IMR-90 (cell line): ENCODE data around the gene SRP14. TPM values are rescaled to one million over a fixed set of nuclear protein-coding genes. Genes with fewer than 3 reads are reported as not detected.

Source experiments
- ATAC-seq: fragments of 200-7000 bp; cut with Tn5 transposase; 2 replicates; pipeline ENCODE4 v1.9.1; 2020; ENCODE audit warnings: low read depth, mild to moderate bottlenecking, moderate library complexity
- BruUV-seq: library from RNA; stranded (reverse); fragments of 400-500 nt; replicated peaks from 2 replicates; lab custom pipeline; 2021; lab: Mats Ljungman, UMichigan
- CTCF ChIA-PET: fragments of 300-600 bp; formaldehyde crosslinking; extraction: SDS; loops from one replicate; lab custom pipeline; 2021; ENCODE audit warnings: antibody characterized with exemption; lab: Yijun Ruan, JAX
- POLR2A ChIA-PET: fragments of 300-600 bp; sonication (Branson Sonifier 250); formaldehyde crosslinking; loops from one replicate; lab custom pipeline; 2022; ENCODE audit warnings: antibody characterized with exemption; ENCODE audit not compliant: unreplicated experiment; lab: Charles Lee
- DNase-seq: peaks from one replicate; pipeline ENCODE4 v3.0.0; 2013
- H2AFZ ChIP-seq: replicated peaks from 2 replicates; pipeline ENCODE3; 2013; ENCODE audit warnings: low read length, mild to moderate bottlenecking; ENCODE audit not compliant: poor library complexity
- H2AK5ac ChIP-seq: 2 replicates; pipeline ENCODE4 v1.6.1; 2013; ENCODE audit warnings: low read depth, low read length, inconsistent platforms
- H2AK9ac ChIP-seq: replicated peaks from 2 replicates; pipeline ENCODE3; 2013; ENCODE audit warnings: mild to moderate bottlenecking, low read depth, low read length, moderate library complexity; ENCODE audit not compliant: poor library complexity
- H2BK120ac ChIP-seq: 2 replicates; pipeline ENCODE4 v1.6.1; 2013; ENCODE audit warnings: low read depth, low read length, inconsistent platforms
- H2BK15ac ChIP-seq: 3 replicates; pipeline ENCODE4 v1.6.1; 2013; ENCODE audit warnings: low read depth, low read length, inconsistent platforms
- H2BK20ac ChIP-seq: 2 replicates; pipeline ENCODE4 v1.6.1; 2013; ENCODE audit warnings: low read depth, mild to moderate bottlenecking, inconsistent platforms, low read length, moderate library complexity
- H2BK5ac ChIP-seq: 2 replicates; pipeline ENCODE4 v1.6.1; 2013; ENCODE audit warnings: mild to moderate bottlenecking, low read depth, low read length, inconsistent platforms; ENCODE audit not compliant: poor library complexity, severe bottlenecking
- H3K14ac ChIP-seq: replicated peaks from 2 replicates; pipeline ENCODE4 v1.6.1; 2013; ENCODE audit warnings: low read depth, low read length, inconsistent platforms
- H3K18ac ChIP-seq: 2 replicates; pipeline ENCODE4 v1.6.1; 2013; ENCODE audit warnings: low read depth, low read length, control low read depth
- H3K23ac ChIP-seq: 2 replicates; pipeline ENCODE4 v1.6.1; 2013; ENCODE audit warnings: low read depth, low read length, inconsistent platforms
- H3K27ac ChIP-seq: 2 replicates; pipeline ENCODE4 v1.5.1; 2013; ENCODE audit warnings: mild to moderate bottlenecking, control low read depth, low read length; ENCODE audit not compliant: insufficient read depth
- H3K27me3 ChIP-seq: 2 replicates; pipeline ENCODE4 v1.6.1; 2013; ENCODE audit warnings: low read length; ENCODE audit not compliant: control insufficient read depth, insufficient read depth
- H3K36me3 ChIP-seq: 2 replicates; pipeline ENCODE4 v1.6.1; 2013; ENCODE audit warnings: low read length, mixed read lengths; ENCODE audit not compliant: control insufficient read depth, insufficient read depth
- H3K4ac ChIP-seq: 2 replicates; pipeline ENCODE4 v1.6.1; 2013; ENCODE audit warnings: low read depth, low read length, inconsistent platforms
- H3K4me1 ChIP-seq: 2 replicates; pipeline ENCODE4 v1.6.1; 2013; ENCODE audit warnings: low read length, mixed read lengths; ENCODE audit not compliant: control insufficient read depth, insufficient read depth
- H3K4me2 ChIP-seq: 2 replicates; pipeline ENCODE4 v1.6.1; 2013; ENCODE audit warnings: low read depth, mild to moderate bottlenecking, control low read depth, low read length, moderate library complexity
- H3K4me3 ChIP-seq: 2 replicates; pipeline ENCODE4 v1.5.1; 2013; ENCODE audit warnings: low read depth, mild to moderate bottlenecking, control low read depth, low read length, moderate library complexity; ENCODE audit not compliant: insufficient read depth
- H3K56ac ChIP-seq: 2 replicates; pipeline ENCODE4 v1.6.1; 2013; ENCODE audit warnings: low read length, inconsistent platforms; ENCODE audit not compliant: insufficient read depth; ENCODE audit errors: extremely low read depth
- H3K79me1 ChIP-seq, 2 experiments: 2 replicates each; pipeline ENCODE4 v1.6.1; 2013; ENCODE audit warnings: low read length in 2 of 2, inconsistent platforms in 1 of 2, low read depth in 1 of 2
- H3K9ac ChIP-seq: 2 replicates; pipeline ENCODE4 v1.6.1; 2013; ENCODE audit warnings: low read depth, low read length, control low read depth
- H3K9me1 ChIP-seq: 2 replicates; pipeline ENCODE4 v1.6.1; 2013; ENCODE audit warnings: low read length, inconsistent platforms; ENCODE audit not compliant: insufficient read depth
- H3K9me3 ChIP-seq: 2 replicates; pipeline ENCODE4 v1.6.1; 2013; ENCODE audit warnings: low read length; ENCODE audit not compliant: control insufficient read depth, insufficient read depth
- H4K20me1 ChIP-seq: 2 replicates; pipeline ENCODE4 v1.6.1; 2013; ENCODE audit warnings: low read length, inconsistent platforms; ENCODE audit not compliant: insufficient read depth
- H4K5ac ChIP-seq: 2 replicates; pipeline ENCODE4 v1.6.1; 2013; ENCODE audit warnings: mild to moderate bottlenecking, low read depth, low read length, control low read depth
- H4K8ac ChIP-seq, 2 experiments: 2 replicates each; pipeline ENCODE4 v1.6.1; 2013; ENCODE audit warnings: low read depth in 2 of 2, low read length in 2 of 2, control low read depth in 1 of 2, inconsistent platforms in 1 of 2
- H4K91ac ChIP-seq: 2 replicates; pipeline ENCODE4 v1.6.1; 2013; ENCODE audit warnings: low read depth, low read length, inconsistent platforms; ENCODE audit not compliant: insufficient read depth
- CHD1 ChIP-seq: IDR thresholded peaks from 2 replicates; pipeline ENCODE4 v1.6.1; 2012; ENCODE audit warnings: low read depth, low read length, improper control_type of control experiment
- ELK1 ChIP-seq: fragments of 150-350 bp; IDR thresholded peaks from 2 replicates; pipeline ENCODE4 v1.6.1; 2016; ENCODE audit warnings: low read depth, mild to moderate bottlenecking, low read length, moderate library complexity, borderline replicate concordance
- MAFK ChIP-seq: IDR thresholded peaks from 2 replicates; pipeline ENCODE4 v1.6.1; 2012; ENCODE audit warnings: low read depth, low read length, improper control_type of control experiment
- MXI1 ChIP-seq: IDR thresholded peaks from 2 replicates; pipeline ENCODE4 v1.6.1; 2012; ENCODE audit warnings: low read depth, mild to moderate bottlenecking, low read length, moderate library complexity, borderline replicate concordance
- RAD21 ChIP-seq: IDR thresholded peaks from 2 replicates; pipeline ENCODE4 v1.6.1; 2012; ENCODE audit warnings: low read length, improper control_type of control experiment
- RCOR1 ChIP-seq: IDR thresholded peaks from 2 replicates; pipeline ENCODE4 v1.6.1; 2012; ENCODE audit warnings: mild to moderate bottlenecking, low read length, improper control_type of control experiment; ENCODE audit not compliant: insufficient replicate concordance
- dilution Hi-C: fragments of 300-500 bp; cut with HindIII; formaldehyde crosslinking; loops from one replicate; pipeline ENCODE4 v1.14.3; 2018; ENCODE audit warnings: low sequenced_read_pairs; ENCODE audit not compliant: unreplicated experiment
- in situ Hi-C: fragments of 300-500 bp; cut with MboI; formaldehyde crosslinking; loops from 3 replicates; pipeline ENCODE4 v1.14.3; 2019; ENCODE audit warnings: low sequenced_read_pairs, inconsistent platforms, mixed read lengths
- intact Hi-C: fragments of 100-400 bp; cut with micrococcal nuclease; formaldehyde crosslinking; loops from 2 replicates; pipeline ENCODE4 v1.10.0; 2022
- polyA plus RNA-seq, 3 experiments: library from polyadenylated mRNA; depleted of rRNA; stranded (reverse); fragments of >200 nt; gene quantifications; 2 replicates each; pipeline ENCODE4 v1.2.3, GENCODE V29; 2012; ENCODE audit warnings: low replicate concordance in 1 of 3
- total RNA-seq: library from RNA; depleted of rRNA; stranded (reverse); fragments of >200 nt; gene quantifications from 2 replicates; pipeline ENCODE4 v1.2.3, GENCODE V29; 2012
- TF ChIP-seq, protein P1 (sequence below): conservative IDR thresholded peaks from 2 replicates; pipeline ENCODE4 v1.5.1; 2012; ENCODE audit warnings: mild to moderate bottlenecking, low read depth, low read length, improper control_type of control experiment

The SRP14 gene
- total and polyA plus RNA-seq, 2 of the 4 experiments (the other 2 are of a cell fraction) = 106 to 295 TPM

- Histone ChIP-seq H3K36me3 (peaks cover 32% of the 10 kb centered on the region), H3K9ac (no peak overlapping the region), H2AK5ac (no peak overlapping the region), H2BK5ac (no peak overlapping the region), H2BK120ac (no peak overlapping the region), H4K91ac (no peak overlapping the region), H3K79me1 (peaks cover 14 to 27% of the 10 kb centered on the region in 2 experiments), H2BK20ac (no peak overlapping the region), H3K14ac (no peak overlapping the region), H3K9me1 (peaks cover 21% of the 10 kb centered on the region), H2AFZ (no peak overlapping the region), H4K8ac (no peak overlapping the region), H2BK15ac (no peak overlapping the region), H3K27me3 (no peaks in the 10 kb centered on the region), H3K18ac (no peak overlapping the region; the same call in 1 of the 2 replicates), H3K4ac (no peak overlapping the region), H3K56ac (no peak overlapping the region), H3K23ac (no peak overlapping the region), H3K27ac (no peak overlapping the region), H2AK9ac (no peak overlapping the region), H3K4me1 (peaks cover 12% of the 10 kb centered on the region), H4K20me1 (no peaks in the 10 kb centered on the region; the same call in 1 of the 2 replicates), H3K9me3 (no peaks in the 10 kb centered on the region), H3K4me2 (no peak overlapping the region), H4K5ac (no peak overlapping the region), H3K4me3 (no peak overlapping the region)
- ATAC-seq = no peak
- peak; percentile 10 for DNase-seq
- no TSS peak for BruUV-seq
- in situ Hi-C loops (no loop called here), intact Hi-C loops (loop anchor here (5.0 to 10.0 kb wide), 2 partner anchors 47 to 215 kb away; partner anchors contain the start of gene FSIP1), dilution Hi-C loops (no loop called here)
- ChIA-PET POLR2A (no interaction called here), CTCF (interaction anchor here (0.6 kb wide), 1 partner anchor 12 kb away, joined by 6 read pairs; no protein-coding TSS in a partner anchor)
- TF ChIP-seq RCOR1 = no peak
- TF ChIP-seq, protein P1, sequence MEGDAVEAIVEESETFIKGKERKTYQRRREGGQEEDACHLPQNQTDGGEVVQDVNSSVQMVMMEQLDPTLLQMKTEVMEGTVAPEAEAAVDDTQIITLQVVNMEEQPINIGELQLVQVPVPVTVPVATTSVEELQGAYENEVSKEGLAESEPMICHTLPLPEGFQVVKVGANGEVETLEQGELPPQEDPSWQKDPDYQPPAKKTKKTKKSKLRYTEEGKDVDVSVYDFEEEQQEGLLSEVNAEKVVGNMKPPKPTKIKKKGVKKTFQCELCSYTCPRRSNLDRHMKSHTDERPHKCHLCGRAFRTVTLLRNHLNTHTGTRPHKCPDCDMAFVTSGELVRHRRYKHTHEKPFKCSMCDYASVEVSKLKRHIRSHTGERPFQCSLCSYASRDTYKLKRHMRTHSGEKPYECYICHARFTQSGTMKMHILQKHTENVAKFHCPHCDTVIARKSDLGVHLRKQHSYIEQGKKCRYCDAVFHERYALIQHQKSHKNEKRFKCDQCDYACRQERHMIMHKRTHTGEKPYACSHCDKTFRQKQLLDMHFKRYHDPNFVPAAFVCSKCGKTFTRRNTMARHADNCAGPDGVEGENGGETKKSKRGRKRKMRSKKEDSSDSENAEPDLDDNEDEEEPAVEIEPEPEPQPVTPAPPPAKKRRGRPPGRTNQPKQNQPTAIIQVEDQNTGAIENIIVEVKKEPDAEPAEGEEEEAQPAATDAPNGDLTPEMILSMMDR = no peak
- no peak for TF ChIP-seq MXI1
- TF ChIP-seq CHD1 = no peak
- TF ChIP-seq RAD21 = no peak
- no peak for TF ChIP-seq ELK1
- TF ChIP-seq MAFK = no peak
Observed at GRCh38 chr15:39999538-40000200, 39.3 kb downstream of the SRP14 start.
